Skeletal muscle tissue (tissue), 4 donors: ENCODE measurements around the gene PDAP1. TPM values are rescaled to one million over a fixed set of nuclear protein-coding genes. Genes with fewer than 3 reads are reported as not detected.
"Not testable (repeated sequence)": the region's sequence is repeated elsewhere in the genome, so short reads cannot be mapped to it uniquely, and the experiment has no call there.

Experiments
- H3K27ac ChIP-seq: one replicate; pipeline ENCODE4 v1.7.0; 2013; ENCODE audit warnings: mild to moderate bottlenecking, low read depth, low read length, inconsistent platforms
- H3K27me3 ChIP-seq, 3 donors: one replicate each; pipeline ENCODE4 v1.7.0; 2013; ENCODE audit warnings: low read length in 3 of 3; ENCODE audit not compliant: control insufficient read depth in 3 of 3, insufficient read depth in 3 of 3
- H3K36me3 ChIP-seq, 3 donors: one replicate each; pipeline ENCODE4 v1.7.0; 2013; ENCODE audit warnings: low read length in 3 of 3; ENCODE audit not compliant: control insufficient read depth in 3 of 3, insufficient read depth in 3 of 3
- H3K4me1 ChIP-seq, 3 donors: one replicate each; pipeline ENCODE4 v1.7.0; 2013; ENCODE audit warnings: low read length in 3 of 3, mild to moderate bottlenecking in 3 of 3; ENCODE audit not compliant: control insufficient read depth in 3 of 3, insufficient read depth in 3 of 3
- H3K4me3 ChIP-seq, 3 donors: one replicate each; pipeline ENCODE4 v1.7.0; 2013; ENCODE audit warnings: low read length in 3 of 3
- H3K9ac ChIP-seq, 3 donors: one replicate each; pipeline ENCODE4 v1.7.0; 2013; ENCODE audit warnings: low read length in 3 of 3, mild to moderate bottlenecking in 3 of 3, moderate library complexity in 2 of 3, low read depth in 1 of 3
- H3K9me3 ChIP-seq, 3 donors: one replicate each; pipeline ENCODE4 v1.7.0; 2013; ENCODE audit warnings: low read length in 3 of 3; ENCODE audit not compliant: control insufficient read depth in 3 of 3
- total RNA-seq: library from RNA; depleted of rRNA; stranded (reverse); fragments of >200 nt; gene quantifications from one replicate; pipeline ENCODE4 v1.2.3, GENCODE V29; 2014
- donor health status: Osteomylitis.

PDAP1 gene
- total RNA-seq, 1 donor from 2014 or later, result 10.4 TPM

- not testable (repeated sequence) for H3K9me3 ChIP-seq, H3K4me3 ChIP-seq, H3K27me3 ChIP-seq, H3K27ac ChIP-seq, H3K9ac ChIP-seq, H3K4me1 ChIP-seq
- H3K36me3 ChIP-seq, result peaks cover 43 to 59% (median 50%) of the 10 kb centered on the region in 3 donors
These were observed 49.9 kb downstream of the PDAP1 start for GRCh38 chr7:99358521-99358920.

- Histone ChIP-seq H3K9me3 (no peaks in the 10 kb centered on the region), H3K27me3 (no peaks in the 10 kb centered on the region), H3K4me3 (no peak overlapping the region), H3K4me1 (no peaks in the 10 kb centered on the region), H3K9ac (no peak overlapping the region), H3K36me3 (peaks cover 38 to 53% (median 48%) of the 10 kb centered on the region in 3 donors), H3K27ac (no peak overlapping the region)
These were observed 50.5 kb downstream of the PDAP1 start for GRCh38 chr7:99357701-99358490.

GRCh38 chr7:99355098-99355497 lies 53.3 kb downstream of the PDAP1 start:
- H3K9me3 ChIP-seq, result no peaks in the 10 kb centered on the region
- H3K27ac ChIP-seq, result no peak overlapping the region
- H3K36me3 ChIP-seq, result peaks cover 36 to 53% (median 52%) of the 10 kb centered on the region in 3 donors
- H3K27me3 ChIP-seq, result no peaks in the 10 kb centered on the region
- H3K4me1 ChIP-seq, result no peaks in the 10 kb centered on the region
- no peak overlapping the region for H3K4me3 ChIP-seq
- no peak overlapping the region for H3K9ac ChIP-seq

GRCh38 chr7:99352247-99352646 lies 56.1 kb downstream of the PDAP1 start:
- Histone ChIP-seq H3K27me3 (no peaks in the 10 kb centered on the region), H3K9me3 (no peaks in the 10 kb centered on the region), H3K27ac (no peak overlapping the region), H3K9ac (no peak overlapping the region), H3K4me1 (no peaks in the 10 kb centered on the region), H3K36me3 (peaks cover 25 to 48% (median 41%) of the 10 kb centered on the region in 3 donors), H3K4me3 (no peak overlapping the region)

- peaks cover 22 to 49% (median 42%) of the 10 kb centered on the region in 3 donors for H3K36me3 ChIP-seq
- not testable (repeated sequence) for H3K9me3 ChIP-seq, H3K4me3 ChIP-seq, H3K27ac ChIP-seq, H3K9ac ChIP-seq, H3K4me1 ChIP-seq, H3K27me3 ChIP-seq
These were observed 57.8 kb downstream of the PDAP1 start for GRCh38 chr7:99350641-99351040.

Other genes with a start within 250 kb of the PDAP1 start
- gene KPNA7, start 200.5 kb downstream of the PDAP1 start, total RNA-seq, result not detected
- not detected for gene MYH16, start 135.8 kb downstream of the PDAP1 start, total RNA-seq
- 53.2 TPM for gene ARPC1A, start 82.7 kb downstream of the PDAP1 start, total RNA-seq
- 44.9 TPM for gene ARPC1B, start 33.9 kb downstream of the PDAP1 start, total RNA-seq
- gene BUD31, start 372 bp upstream of the PDAP1 start, total RNA-seq, result 44.4 TPM
- gene PTCD1, start 30.2 kb upstream of the PDAP1 start, total RNA-seq, result 5.7 TPM
- 29.2 TPM for gene CPSF4, start 30.3 kb upstream of the PDAP1 start, total RNA-seq
- gene ATP5MF, start 57.6 kb upstream of the PDAP1 start, total RNA-seq, result 667 TPM
- gene ZNF789, start 64.3 kb upstream of the PDAP1 start, total RNA-seq, result 13.6 TPM
- 39.7 TPM for gene ZNF394, start 91.7 kb upstream of the PDAP1 start, total RNA-seq
- 8.9 TPM for gene ZKSCAN5, start 96.1 kb upstream of the PDAP1 start, total RNA-seq
- 6.8 TPM for gene FAM200A, start 143.5 kb upstream of the PDAP1 start, total RNA-seq
- 31.3 TPM for gene ZNF655, start 150.0 kb upstream of the PDAP1 start, total RNA-seq
- gene TMEM225B, start 189.7 kb upstream of the PDAP1 start, total RNA-seq, result 0.52 TPM
- gene ZSCAN25, start 208.3 kb upstream of the PDAP1 start, total RNA-seq, result 11.0 TPM